ENCODE measurements around the gene SPATA45. TPM values are rescaled to one million over a fixed set of nuclear protein-coding genes. Genes with fewer than 3 reads are reported as not detected.

Gene SPATA45
- total RNA-seq, 4 donors from 2014 or later: not detected

DNA sequence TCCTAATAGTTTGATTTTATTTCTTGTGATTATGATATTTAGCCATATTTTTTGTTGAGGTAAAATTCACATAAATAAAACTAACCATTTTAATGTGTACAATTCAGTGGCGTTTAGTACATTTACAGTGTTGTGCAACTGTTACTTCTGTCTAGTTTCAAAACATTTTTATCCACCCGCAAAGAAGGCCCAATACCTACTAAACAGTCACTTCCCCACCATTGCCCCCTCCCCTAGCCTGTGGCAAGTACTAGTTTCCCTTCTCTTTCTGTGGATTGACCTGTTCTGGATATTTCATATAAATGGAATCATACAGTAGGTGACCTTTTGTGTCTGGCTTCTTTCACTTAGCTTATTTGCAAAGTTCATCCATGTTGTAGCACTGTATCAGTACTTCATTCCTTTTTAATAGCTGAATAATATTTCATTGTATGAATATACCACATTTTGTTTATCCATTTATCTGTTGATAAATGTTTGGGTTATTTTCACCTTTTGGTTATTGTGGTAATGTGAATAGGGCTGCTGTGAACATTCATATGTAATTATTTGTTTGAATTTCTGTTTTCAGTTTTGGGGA, 14.8 kb upstream of the SPATA45 start:
- ATAC-seq (no peak), DNase-seq (no peak)
- intact Hi-C loops (cut with DNase I; ENCODE audit: low total_unique reads) (no loop called here), in situ Hi-C loops (cut with MboI; ENCODE audit: low sequenced_read_pairs in 4 of 4) (no loop called here)
- Histone ChIP-seq H3K27me3 (no peaks in the 10 kb centered on the region), H3K4me1 (peaks cover 7 to 14% of the 10 kb centered on the region in 2 donors), H3K27ac (no peak overlapping the region), H3K36me3 (peaks cover 0 to 4% of the 10 kb centered on the region in 2 donors), H3K9me3 (no peaks in the 10 kb centered on the region), H3K4me3 (no peak overlapping the region)
- TF ChIP-seq POLR2A (IDR thresholded peaks at IDR 0.05): no peak
- TF ChIP-seq, protein P1, sequence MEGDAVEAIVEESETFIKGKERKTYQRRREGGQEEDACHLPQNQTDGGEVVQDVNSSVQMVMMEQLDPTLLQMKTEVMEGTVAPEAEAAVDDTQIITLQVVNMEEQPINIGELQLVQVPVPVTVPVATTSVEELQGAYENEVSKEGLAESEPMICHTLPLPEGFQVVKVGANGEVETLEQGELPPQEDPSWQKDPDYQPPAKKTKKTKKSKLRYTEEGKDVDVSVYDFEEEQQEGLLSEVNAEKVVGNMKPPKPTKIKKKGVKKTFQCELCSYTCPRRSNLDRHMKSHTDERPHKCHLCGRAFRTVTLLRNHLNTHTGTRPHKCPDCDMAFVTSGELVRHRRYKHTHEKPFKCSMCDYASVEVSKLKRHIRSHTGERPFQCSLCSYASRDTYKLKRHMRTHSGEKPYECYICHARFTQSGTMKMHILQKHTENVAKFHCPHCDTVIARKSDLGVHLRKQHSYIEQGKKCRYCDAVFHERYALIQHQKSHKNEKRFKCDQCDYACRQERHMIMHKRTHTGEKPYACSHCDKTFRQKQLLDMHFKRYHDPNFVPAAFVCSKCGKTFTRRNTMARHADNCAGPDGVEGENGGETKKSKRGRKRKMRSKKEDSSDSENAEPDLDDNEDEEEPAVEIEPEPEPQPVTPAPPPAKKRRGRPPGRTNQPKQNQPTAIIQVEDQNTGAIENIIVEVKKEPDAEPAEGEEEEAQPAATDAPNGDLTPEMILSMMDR (IDR thresholded peaks at IDR 0.05 in 4 of 5, conservative IDR thresholded peaks at IDR 0.05 in 1 of 5): no peak

DNA sequence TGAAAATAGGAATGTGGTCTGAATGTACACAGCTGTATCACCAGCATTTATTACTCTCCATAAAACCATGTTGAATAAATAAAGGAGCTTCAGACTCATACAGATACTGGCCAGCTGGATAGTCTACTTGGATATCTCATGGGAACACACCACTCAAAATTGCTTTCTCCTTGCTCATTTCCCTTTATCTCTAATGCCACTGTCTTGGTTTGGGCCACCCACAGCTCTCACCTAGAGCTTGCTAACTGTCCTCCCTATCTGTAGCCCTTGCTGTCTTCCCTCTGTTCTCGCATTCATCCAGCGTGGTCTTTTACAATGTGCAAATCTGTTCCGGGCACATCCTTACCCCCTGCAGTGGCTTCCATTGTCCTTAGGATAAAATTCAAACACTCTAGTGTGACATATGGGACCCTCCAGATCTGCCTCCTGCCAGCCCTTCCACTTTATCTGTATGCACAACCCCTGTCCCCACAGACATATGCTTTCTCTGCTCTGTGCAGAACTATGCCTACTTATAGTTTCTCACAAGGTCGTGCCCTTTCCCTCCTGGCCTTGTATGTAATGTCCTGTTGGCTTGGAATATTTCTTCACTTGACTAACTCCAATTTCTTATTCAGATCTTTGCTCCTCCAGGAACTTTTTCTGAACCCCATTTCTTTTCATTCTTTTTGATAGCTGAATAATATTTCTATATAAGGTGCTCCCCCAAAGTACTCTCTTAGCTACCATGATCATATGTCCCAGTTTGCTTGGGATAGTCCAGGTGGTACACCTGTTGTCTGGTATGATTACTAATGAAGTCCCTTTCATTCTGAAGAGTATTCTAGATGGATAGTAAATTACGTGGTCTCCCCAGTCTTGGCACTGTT, 13.5 kb upstream of the SPATA45 start:
- no peak overlapping the region for H3K4me3 ChIP-seq
- in situ Hi-C loops (cut with MboI; ENCODE audit: low sequenced_read_pairs in 4 of 4) (no loop called here), intact Hi-C loops (cut with DNase I; ENCODE audit: low total_unique reads) (no loop called here)
- H3K27me3 ChIP-seq: no peaks in the 10 kb centered on the region
- TF ChIP-seq POLR2A (IDR thresholded peaks at IDR 0.05): no peak
- TF ChIP-seq, protein P1 (IDR thresholded peaks at IDR 0.05 in 4 of 5, conservative IDR thresholded peaks at IDR 0.05 in 1 of 5): no peak
- H3K9me3 ChIP-seq: no peaks in the 10 kb centered on the region
- DNase-seq (no peak), ATAC-seq (no peak)
- H3K27ac ChIP-seq: no peak overlapping the region
- no peaks in the 10 kb centered on the region for H3K36me3 ChIP-seq
- peaks cover 7 to 14% of the 10 kb centered on the region in 2 donors for H3K4me1 ChIP-seq

DNA sequence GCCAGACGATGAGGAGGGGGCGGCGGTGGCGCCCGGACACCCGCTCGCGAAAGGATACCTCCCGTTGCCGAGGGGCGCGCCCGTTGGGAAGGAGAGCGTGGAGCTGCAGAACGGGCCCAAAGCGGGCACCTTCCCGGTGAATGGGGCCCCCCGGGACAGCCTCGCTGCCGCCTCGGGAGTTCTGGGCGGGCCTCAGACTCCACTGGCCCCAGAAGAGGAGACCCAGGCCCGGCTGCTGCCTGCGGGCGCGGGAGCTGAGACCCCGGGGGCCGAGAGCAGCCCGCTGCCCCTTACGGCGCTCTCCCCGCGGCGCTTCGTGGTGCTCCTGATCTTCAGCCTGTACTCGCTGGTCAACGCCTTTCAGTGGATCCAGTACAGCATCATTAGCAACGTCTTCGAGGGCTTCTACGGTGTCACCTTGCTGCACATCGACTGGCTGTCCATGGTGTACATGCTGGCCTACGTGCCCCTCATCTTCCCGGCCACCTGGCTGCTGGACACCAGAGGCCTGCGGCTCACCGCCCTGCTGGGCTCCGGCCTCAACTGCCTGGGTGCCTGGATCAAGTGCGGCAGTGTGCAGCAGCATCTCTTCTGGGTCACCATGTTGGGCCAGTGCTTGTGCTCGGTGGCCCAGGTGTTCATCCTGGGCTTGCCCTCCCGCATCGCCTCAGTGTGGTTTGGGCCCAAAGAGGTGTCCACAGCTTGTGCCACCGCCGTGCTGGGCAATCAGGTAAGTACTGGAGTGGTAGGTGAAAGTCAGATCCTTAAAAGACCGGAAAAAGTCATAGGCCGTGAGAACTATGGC, 11.2 kb upstream of the SPATA45 start:
- peak overlapping the region; percentile 86 to 98 (median 96) for H3K4me3 ChIP-seq
- H3K4me1 ChIP-seq: peaks cover 7 to 14% of the 10 kb centered on the region in 2 donors
- intact Hi-C loops (cut with DNase I; ENCODE audit: low total_unique reads): loop anchor here (5.0 kb wide), 3 partner anchors 66 to 154 kb away; partner anchors contain the start of genes NSL1 and TATDN3
- no peaks in the 10 kb centered on the region for H3K36me3 ChIP-seq
- DNase-seq (peak in 1 of 2 donors; percentile 15), ATAC-seq (peak; percentile 37 to 48)
- no peak for TF ChIP-seq POLR2A (IDR thresholded peaks at IDR 0.05)
- TF ChIP-seq, protein P1 (IDR thresholded peaks at IDR 0.05 in 4 of 5, conservative IDR thresholded peaks at IDR 0.05 in 1 of 5): no peak
- H3K9me3 ChIP-seq: no peaks in the 10 kb centered on the region
- no peaks in the 10 kb centered on the region for H3K27me3 ChIP-seq
- in situ Hi-C loops (cut with MboI; ENCODE audit: low sequenced_read_pairs in 4 of 4): no loop called here
- H3K27ac ChIP-seq: peak overlapping the region; percentile 84 to 87 (median 86)

DNA sequence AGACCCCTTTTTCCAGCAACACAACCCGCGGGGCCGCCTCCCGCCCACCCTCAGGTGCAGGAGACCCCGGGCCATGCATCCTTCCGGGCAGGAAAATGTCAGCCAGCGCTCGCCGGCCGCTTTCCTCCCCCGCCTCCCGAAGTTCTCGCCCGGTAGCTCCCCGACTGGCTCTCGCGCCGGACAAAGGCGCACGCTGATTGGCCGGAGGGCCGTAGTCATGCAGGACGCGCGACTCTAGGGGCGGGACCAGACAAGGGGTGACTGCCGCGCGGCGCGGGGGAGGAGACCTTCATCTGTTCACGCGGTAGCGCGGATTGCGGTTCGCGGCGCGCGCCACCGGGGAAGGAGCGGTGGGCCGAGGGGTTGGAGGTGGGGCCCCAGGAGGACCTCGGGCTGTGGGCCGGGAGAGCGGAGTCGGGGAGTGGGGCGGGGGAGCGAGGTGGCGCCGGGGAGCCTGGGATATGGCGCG, 10.6 kb upstream of the SPATA45 start, which contains the start of gene FLVCR1:
TSS of gene FLVCR1 (plus strand) at position 284 of the 469 bp plus-strand sequence. CDS start at position 462, 178 bp downstream.
- Histone ChIP-seq H3K9me3 (no peaks in the 10 kb centered on the region), H3K4me1 (peaks cover 7 to 14% of the 10 kb centered on the region in 2 donors), H3K27ac (peak within 1 kb of the TSS; percentile 84 to 87 (median 86)), H3K4me3 (peak within 1 kb of the TSS; percentile 86 to 98 (median 96)), H3K36me3 (no peaks in the 10 kb centered on the region), H3K27me3 (no peaks in the 10 kb centered on the region)
- intact Hi-C loops (cut with DNase I; ENCODE audit: low total_unique reads): loop anchor here (5.0 kb wide), 3 partner anchors 66 to 154 kb away; partner anchors contain the start of genes NSL1 and TATDN3
- ATAC-seq (peak; percentile 97 to 98), DNase-seq (peak; percentile 94)
- in situ Hi-C loops (cut with MboI; ENCODE audit: low sequenced_read_pairs in 4 of 4): no loop called here
- TF ChIP-seq, protein P1 (IDR thresholded peaks at IDR 0.05 in 4 of 5, conservative IDR thresholded peaks at IDR 0.05 in 1 of 5): no peak
- peak; percentile 59 to 75 for TF ChIP-seq POLR2A (IDR thresholded peaks at IDR 0.05)
